B cell (primary cell): ENCODE data around the gene HSPB7. TPM values are rescaled to one million over a fixed set of nuclear protein-coding genes. Genes with fewer than 3 reads are reported as not detected.

ENCODE experiments used
- ATAC-seq: fragments of 200-7000 bp; cut with Tn5 transposase; one replicate; pipeline ENCODE4 v1.10.0; 2021; ENCODE audit warnings: low read depth, mild to moderate bottlenecking, moderate number of reproducible peaks, moderate library complexity
- CTCF ChIA-PET: fragments of 350-600 bp; sonication (Branson Sonifier 250); formaldehyde crosslinking; loops from one replicate; lab custom pipeline; 2021; ENCODE audit warnings: antibody characterized with exemption, inconsistent platforms; lab: Charles Lee
- POLR2A ChIA-PET: fragments of 350-600 bp; sonication (Branson Sonifier 250); formaldehyde crosslinking; loops from one replicate; lab custom pipeline; 2021; ENCODE audit warnings: antibody characterized with exemption; lab: Charles Lee
- DNase-seq: peaks from one replicate; pipeline ENCODE4 v3.0.0; 2013
- H2AFZ ChIP-seq: 2 replicates; pipeline ENCODE4 v1.6.1; 2012; ENCODE audit warnings: mild to moderate bottlenecking, low read depth, low read length; ENCODE audit not compliant: insufficient read depth, poor library complexity, severe bottlenecking
- H3K27ac ChIP-seq, 2 donors: 1 replicate in 1 of 2; 2 replicates in 1 of 2; pipeline ENCODE4 v1.5.1; 2012 to 2013; ENCODE audit warnings: low read length in 2 of 2, mild to moderate bottlenecking in 2 of 2, moderate library complexity in 1 of 2
- H3K27me3 ChIP-seq, 4 experiments: fragments of 200-600 bp in 1 of 4; sonication (generic) in 1 of 4; replicated peaks in 1 of 4; 1 replicate in 2 of 4; 2 replicates in 2 of 4; pipeline versions ENCODE4 v1.6.1 to v1.7.0; 2013 to 2016; ENCODE audit warnings: low read length in 3 of 4, mild to moderate bottlenecking in 2 of 4, mixed read lengths in 1 of 4, moderate library complexity in 1 of 4; ENCODE audit not compliant: insufficient read depth in 4 of 4, control insufficient read depth in 3 of 4; ENCODE audit errors: control extremely low read depth in 1 of 4
- H3K36me3 ChIP-seq, 2 experiments: replicated peaks in 1 of 2; 1 replicate in 1 of 2; 2 replicates in 1 of 2; pipeline versions ENCODE4 v1.6.1 to v1.7.1; 2013; ENCODE audit warnings: low read length in 1 of 2; ENCODE audit not compliant: insufficient read depth in 2 of 2, control insufficient read depth in 1 of 2; ENCODE audit errors: control extremely low read depth in 1 of 2, extremely low read depth in 1 of 2
- H3K4me1 ChIP-seq, 2 donors: fragments of 200-600 bp in 1 of 2; sonication (generic) in 1 of 2; 1 replicate in 1 of 2; 2 replicates in 1 of 2; pipeline versions ENCODE4 v1.5.1 to v1.6.1; 2013 to 2017; ENCODE audit warnings: low read length in 2 of 2; ENCODE audit not compliant: control insufficient read depth in 2 of 2, insufficient read depth in 2 of 2
- H3K4me2 ChIP-seq: replicated peaks from 2 replicates; pipeline ENCODE3; 2012; ENCODE audit warnings: mild to moderate bottlenecking, low read depth, low read length; ENCODE audit not compliant: poor library complexity, severe bottlenecking
- H3K4me3 ChIP-seq, 5 experiments: fragments of 200-600 bp in 1 of 5; sonication (generic) in 1 of 5; 1 replicate in 3 of 5; 2 replicates in 2 of 5; pipeline versions ENCODE4 v1.5.1 to v1.7.0; 2011 to 2016; ENCODE audit warnings: low read length in 4 of 5, mild to moderate bottlenecking in 4 of 5, low read depth in 2 of 5, control low read depth in 1 of 5, moderate library complexity in 1 of 5; ENCODE audit not compliant: insufficient read depth in 1 of 5; ENCODE audit errors: control extremely low read depth in 1 of 5, extremely low read depth in 1 of 5
- H3K79me2 ChIP-seq: fragments of 200-600 bp; sonication (generic); one replicate; pipeline ENCODE4 v1.6.0; 2016; ENCODE audit warnings: low read length; ENCODE audit not compliant: control insufficient read depth, insufficient read depth
- H3K9ac ChIP-seq: fragments of 200-600 bp; sonication (generic); 2 replicates; pipeline ENCODE4 v1.6.1; 2017; ENCODE audit warnings: mild to moderate bottlenecking, low read length, moderate library complexity
- H3K9me3 ChIP-seq, 3 donors: one replicate each; pipeline versions ENCODE4 v1.6.1 to v1.7.1; 2013; ENCODE audit warnings: low read length in 2 of 3; ENCODE audit not compliant: control insufficient read depth in 2 of 3, insufficient read depth in 1 of 3; ENCODE audit errors: control extremely low read depth in 1 of 3
- H4K20me1 ChIP-seq: 2 replicates; pipeline ENCODE4 v1.6.0; 2012; ENCODE audit warnings: mild to moderate bottlenecking, low read length; ENCODE audit not compliant: insufficient read depth, control insufficient read depth, poor library complexity, severe bottlenecking
- H3K27ac Mint-ChIP-seq: one replicate; pipeline ENCODE4 v1.8.0; 2021; ENCODE audit warnings: mixed read lengths
- H3K27me3 Mint-ChIP-seq: one replicate; pipeline ENCODE4 v1.8.0; 2021; ENCODE audit warnings: mixed read lengths
- H3K4me1 Mint-ChIP-seq: one replicate; pipeline ENCODE4 v1.8.0; 2021; ENCODE audit warnings: mixed read lengths
- H3K4me3 Mint-ChIP-seq: one replicate; pipeline ENCODE4 v1.8.0; 2021; ENCODE audit warnings: mixed read lengths
- H3K9me3 Mint-ChIP-seq: one replicate; pipeline ENCODE4 v1.8.0; 2022; ENCODE audit warnings: mixed read lengths; ENCODE audit not compliant: insufficient read depth
- EZH2 ChIP-seq: IDR thresholded peaks from 2 replicates; pipeline ENCODE4 v1.6.1; 2012; ENCODE audit warnings: borderline replicate concordance, low read depth, mild to moderate bottlenecking, moderate library complexity, low read length; ENCODE audit not compliant: insufficient read depth, poor library complexity, severe bottlenecking
- WGBS: methylation state at CpG from one replicate; pipeline ENCODE4 v1.1.5; 2013; ENCODE audit warnings: missing lambda C conversion rate; ENCODE audit not compliant: insufficient coverage; 5-methylcytosine and 5-hydroxymethylcytosine counted together
- intact Hi-C: fragments of 100-400 bp; cut with micrococcal nuclease; formaldehyde crosslinking; loops from one replicate; pipeline ENCODE4 v1.10.0; 2022
- polyA plus RNA-seq: library from polyadenylated mRNA; depleted of rRNA; stranded (reverse); fragments of >200 nt; gene quantifications from 2 replicates; pipeline ENCODE4 v1.2.3, GENCODE V29; 2012
- total RNA-seq, 2 donors: library from RNA; stranded (reverse); fragments of 120-200 nt in 1 of 2; gene quantifications; 1 replicate in 1 of 2; 2 replicates in 1 of 2; pipeline versions ENCODE4 v1.2.3 to v1.2.4, GENCODE V29; 2013 to 2022
- TF ChIP-seq, protein P1 (sequence below): fragments of 200-600 bp; IDR thresholded peaks from one replicate; pipeline ENCODE4 v1.8.0; 2022; ENCODE audit warnings: antibody characterized with exemption, mild to moderate bottlenecking

HSPB7 gene
- total and polyA plus RNA-seq, 2 donors (not counting 1 experiment from before 2014, with no cell fraction given) = not detected

DNA sequence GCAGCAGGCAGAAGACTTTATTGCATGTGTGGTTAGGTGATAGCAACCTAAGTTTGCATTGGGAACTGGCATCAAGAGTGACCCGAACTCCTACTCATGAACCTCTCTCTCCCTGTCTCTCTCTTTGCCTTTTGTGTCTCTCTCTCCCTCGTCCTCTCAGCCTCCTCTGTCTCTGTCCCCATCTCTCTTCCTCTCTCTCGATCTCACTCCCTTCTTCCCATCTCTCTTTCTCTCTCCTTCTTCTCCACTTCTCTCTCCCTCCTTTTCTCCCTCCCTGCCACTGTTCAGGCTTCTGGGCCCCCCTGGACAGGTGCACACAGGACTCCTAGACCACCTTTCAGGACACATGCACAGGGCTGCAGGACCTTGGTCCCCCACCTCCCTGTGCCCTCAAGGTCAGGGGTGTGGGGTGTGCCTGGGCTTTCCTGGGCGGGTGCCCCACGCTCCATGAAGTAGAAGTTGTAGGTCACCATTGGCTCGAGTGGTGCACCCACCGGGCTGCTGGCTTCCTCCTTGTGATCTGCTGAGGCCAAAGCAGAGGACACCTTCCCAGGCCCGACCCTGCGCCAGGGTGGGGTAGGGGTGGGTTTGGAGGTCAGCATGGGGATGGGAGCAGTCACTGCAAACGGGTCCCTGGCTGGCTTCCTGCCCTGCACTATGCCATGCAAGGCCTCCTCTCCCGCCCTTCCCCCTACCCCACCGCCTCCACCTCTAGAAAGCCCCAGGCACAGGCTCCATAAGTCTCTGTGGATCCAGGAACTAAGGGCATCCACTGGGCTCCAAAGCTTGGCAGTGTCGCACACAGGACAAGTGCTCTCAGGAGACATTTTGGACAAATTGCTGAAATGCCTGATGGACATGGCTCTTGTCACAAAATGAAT is 28.7 kb downstream of the HSPB7 start:
- Histone ChIP-seq H3K27me3 (peaks cover 0 to 7% (median under 1%) of the 10 kb centered on the region in 4 experiments), H2AFZ (no peak overlapping the region), H3K79me2 (no peaks in the 10 kb centered on the region), H3K9ac (no peak overlapping the region), H3K4me1 (no peaks in the 10 kb centered on the region), H3K4me3 (no peak overlapping the region), H3K9me3 (no peaks in the 10 kb centered on the region), H3K36me3 (no peaks in the 10 kb centered on the region), H3K27ac (no peak overlapping the region), H4K20me1 (no peaks in the 10 kb centered on the region), H3K4me2 (no peak overlapping the region)
- no peaks in the 10 kb centered on the region for H3K9me3 Mint-ChIP-seq
- no peaks in the 10 kb centered on the region for H3K27me3 Mint-ChIP-seq
- DNase-seq = no peak
- POLR2A ChIA-PET = no interaction called here
- ATAC-seq = no peak
- intact Hi-C loops = no loop called here
- no peak overlapping the region for H3K4me3 Mint-ChIP-seq
- CTCF ChIA-PET = interaction anchor here (0.6 kb wide), 1 partner anchor 63 kb away, joined by 5 read pairs; no protein-coding TSS in a partner anchor
- no peak overlapping the region for H3K27ac Mint-ChIP-seq
- no peak for TF ChIP-seq EZH2
- WGBS = 78% methylated on average over 6 of the region's 13 CpGs
- no peaks in the 10 kb centered on the region for H3K4me1 Mint-ChIP-seq

DNA sequence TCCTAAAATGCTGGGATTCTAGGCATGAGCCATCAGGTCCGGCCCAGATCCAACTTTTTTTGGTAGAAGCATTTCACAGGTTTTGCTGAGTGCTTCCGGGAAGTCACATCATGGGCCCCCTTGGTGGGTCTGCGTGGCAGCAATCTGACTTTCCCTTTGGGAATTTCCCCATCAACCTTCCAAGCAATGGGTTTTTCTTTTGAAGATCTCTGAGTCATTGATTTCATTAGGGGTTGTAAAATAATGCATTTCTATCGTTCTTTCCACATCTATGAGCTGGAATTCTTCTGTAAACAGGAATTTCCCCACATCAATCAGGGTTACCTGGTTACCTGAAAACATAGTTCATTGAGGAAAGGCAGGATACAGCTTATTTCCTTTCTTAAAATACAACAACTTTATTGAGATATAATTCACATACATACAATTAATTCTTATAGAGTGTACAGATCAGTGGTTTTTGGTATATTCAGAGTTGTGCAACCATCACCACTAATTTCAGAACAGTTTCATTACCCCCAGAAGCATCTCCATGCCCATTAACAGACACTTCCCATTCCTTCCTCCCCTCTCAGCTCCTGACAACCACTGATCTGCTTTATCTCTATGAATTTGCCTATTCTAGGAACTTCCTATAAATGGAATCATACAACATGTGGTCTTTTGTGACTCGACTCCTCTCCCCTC is 32.1 kb downstream of the HSPB7 start:
- 56% methylated on average over 3 of the region's 5 CpGs for WGBS
- Histone ChIP-seq H2AFZ (no peak overlapping the region), H3K79me2 (no peaks in the 10 kb centered on the region), H3K4me3 (no peak overlapping the region), H3K9ac (no peak overlapping the region), H4K20me1 (no peaks in the 10 kb centered on the region), H3K27ac (no peak overlapping the region), H3K36me3 (no peaks in the 10 kb centered on the region), H3K4me1 (no peaks in the 10 kb centered on the region), H3K9me3 (no peaks in the 10 kb centered on the region), H3K4me2 (no peak overlapping the region), H3K27me3 (peaks cover 0 to 4% (median under 1%) of the 10 kb centered on the region in 4 experiments)
- intact Hi-C loops = no loop called here
- no peaks in the 10 kb centered on the region for H3K4me1 Mint-ChIP-seq
- DNase-seq (no peak), ATAC-seq (no peak)
- no peak overlapping the region for H3K27ac Mint-ChIP-seq
- ChIA-PET POLR2A (no interaction called here), CTCF (interaction anchor here (2.0 kb wide), 1 partner anchor 10 kb away, joined by 5 read pairs; the partner anchor contains the start of gene ZBTB17)
- H3K27me3 Mint-ChIP-seq = no peaks in the 10 kb centered on the region
- H3K9me3 Mint-ChIP-seq = no peaks in the 10 kb centered on the region
- TF ChIP-seq EZH2 = no peak
- TF ChIP-seq, protein P1, sequence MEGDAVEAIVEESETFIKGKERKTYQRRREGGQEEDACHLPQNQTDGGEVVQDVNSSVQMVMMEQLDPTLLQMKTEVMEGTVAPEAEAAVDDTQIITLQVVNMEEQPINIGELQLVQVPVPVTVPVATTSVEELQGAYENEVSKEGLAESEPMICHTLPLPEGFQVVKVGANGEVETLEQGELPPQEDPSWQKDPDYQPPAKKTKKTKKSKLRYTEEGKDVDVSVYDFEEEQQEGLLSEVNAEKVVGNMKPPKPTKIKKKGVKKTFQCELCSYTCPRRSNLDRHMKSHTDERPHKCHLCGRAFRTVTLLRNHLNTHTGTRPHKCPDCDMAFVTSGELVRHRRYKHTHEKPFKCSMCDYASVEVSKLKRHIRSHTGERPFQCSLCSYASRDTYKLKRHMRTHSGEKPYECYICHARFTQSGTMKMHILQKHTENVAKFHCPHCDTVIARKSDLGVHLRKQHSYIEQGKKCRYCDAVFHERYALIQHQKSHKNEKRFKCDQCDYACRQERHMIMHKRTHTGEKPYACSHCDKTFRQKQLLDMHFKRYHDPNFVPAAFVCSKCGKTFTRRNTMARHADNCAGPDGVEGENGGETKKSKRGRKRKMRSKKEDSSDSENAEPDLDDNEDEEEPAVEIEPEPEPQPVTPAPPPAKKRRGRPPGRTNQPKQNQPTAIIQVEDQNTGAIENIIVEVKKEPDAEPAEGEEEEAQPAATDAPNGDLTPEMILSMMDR = no peak
- H3K4me3 Mint-ChIP-seq = no peak overlapping the region
